Choroid plexus epithelial cell (primary cell): ENCODE results near the gene TNIP2.

ENCODE experiments used
- DNase-seq: peaks from one replicate; pipeline ENCODE4 v3.0.0-alpha.2; 2010; ENCODE audit warnings: low read depth
- H3K4me3 ChIP-seq: 2 replicates; pipeline ENCODE4 v1.5.1; 2011; ENCODE audit warnings: low read depth, mild to moderate bottlenecking, control low read depth, low read length, moderate library complexity
- CTCF ChIP-seq: conservative IDR thresholded peaks from 2 replicates; pipeline ENCODE4 v1.5.1; 2011; ENCODE audit warnings: low read depth, mild to moderate bottlenecking, control low read depth, inconsistent platforms, low read length, moderate library complexity

The TNIP2 gene

GRCh38 chr4:2755821-2756690 is at the start of gene TNIP2:
Gene TNIP2 (minus strand): TSS chr4:2756336. CDS start chr4:2756289, 47 bp downstream.
- peak within 1 kb of the TSS; percentile 86 for H3K4me3 ChIP-seq
- DNase-seq = peak; percentile 76
- no peak for TF ChIP-seq CTCF

GRCh38 chr4:2804973-2805501 is 48.9 kb upstream of the TNIP2 start:
- DNase-seq = no peak
- TF ChIP-seq CTCF = no peak
- no peak overlapping the region for H3K4me3 ChIP-seq

GRCh38 chr4:2804449-2804972 is 48.4 kb upstream of the TNIP2 start:
- no peak for DNase-seq
- H3K4me3 ChIP-seq = no peak overlapping the region
- TF ChIP-seq CTCF = no peak

GRCh38 chr4:2803624-2804448 is 47.7 kb upstream of the TNIP2 start:
- TF ChIP-seq CTCF = no peak
- H3K4me3 ChIP-seq = no peak overlapping the region
- DNase-seq = no peak

- no peak for TF ChIP-seq CTCF
- H3K4me3 ChIP-seq = no peak overlapping the region
These were observed 46.7 kb upstream of the TNIP2 start for GRCh38 chr4:2802618-2803531.

More at GRCh38 chr4:2802618-2803531, 46.7 kb upstream of the TNIP2 start:
- DNase-seq = no peak
